Measurements from ENCODE around the gene HIVEP2.

HIVEP2 gene

DNA sequence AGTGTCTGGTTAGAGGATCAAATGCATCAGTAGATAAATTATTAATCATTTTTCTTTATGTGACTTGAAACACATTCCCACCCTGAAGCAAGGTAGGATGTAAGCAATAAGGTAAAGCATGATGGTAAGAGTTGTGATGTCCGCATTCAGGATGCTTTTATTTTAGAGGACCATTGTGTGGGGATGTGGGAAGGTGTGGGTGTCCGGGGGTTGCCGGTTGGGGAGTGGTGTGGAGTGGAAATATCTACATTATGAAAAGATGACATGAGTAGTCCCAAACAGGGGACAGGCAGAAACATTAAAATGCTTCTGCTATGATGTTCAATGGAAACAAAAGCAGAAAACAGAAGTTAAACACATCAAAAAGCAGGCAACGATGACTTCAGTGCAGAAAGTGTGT, 215.4 kb downstream of the HIVEP2 start:
- no peak for DNase-seq (ENCODE audit: low spot score)

DNA sequence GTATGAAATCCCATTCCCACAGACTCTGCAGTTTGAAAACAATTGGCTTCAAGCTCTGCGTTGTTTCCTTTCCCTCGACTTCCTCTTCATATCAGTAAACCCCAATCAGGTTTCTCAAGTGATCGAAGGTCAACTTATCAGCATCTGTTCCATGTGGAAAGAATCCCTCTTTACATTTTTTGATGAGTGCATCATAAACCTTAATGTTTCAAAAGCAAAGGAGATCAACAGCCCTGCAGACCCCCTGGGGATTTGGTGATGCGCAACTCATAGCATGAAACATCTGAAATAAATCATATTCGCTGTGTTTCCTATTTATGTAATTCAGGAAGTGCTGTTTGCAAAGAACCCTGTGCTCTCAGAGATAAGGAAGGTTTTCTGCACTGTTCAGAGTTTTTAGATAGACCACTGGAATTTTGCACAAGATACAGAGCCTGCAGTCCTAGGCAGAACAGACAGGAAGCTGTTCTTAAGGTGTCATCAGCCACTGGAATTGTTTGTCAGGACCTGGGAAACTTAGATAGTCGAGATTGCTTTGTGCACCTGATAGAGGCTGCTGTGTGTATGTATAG, 216.0 kb downstream of the HIVEP2 start:
- no peak for DNase-seq (ENCODE audit: low spot score)

DNA sequence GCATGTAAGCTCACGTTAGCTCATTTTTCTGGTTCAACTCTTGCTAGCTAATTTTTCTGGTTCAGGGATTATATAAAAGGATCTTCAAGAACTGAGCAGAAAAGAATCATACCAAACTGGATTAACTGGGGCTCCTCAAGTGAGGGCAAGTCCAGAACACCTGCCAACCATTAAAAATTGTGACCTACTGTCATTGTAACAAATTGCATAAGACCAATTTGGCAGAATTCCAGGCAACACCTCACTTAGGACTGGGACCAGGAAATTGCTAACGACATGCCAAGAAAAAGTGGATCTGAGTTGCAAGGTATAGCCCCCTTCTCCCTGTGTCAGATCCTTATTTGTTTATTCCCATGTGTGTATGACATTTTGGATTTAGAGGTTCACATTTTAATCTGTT, 216.6 kb downstream of the HIVEP2 start:
- DNase-seq (ENCODE audit: low spot score) = no peak

DNA sequence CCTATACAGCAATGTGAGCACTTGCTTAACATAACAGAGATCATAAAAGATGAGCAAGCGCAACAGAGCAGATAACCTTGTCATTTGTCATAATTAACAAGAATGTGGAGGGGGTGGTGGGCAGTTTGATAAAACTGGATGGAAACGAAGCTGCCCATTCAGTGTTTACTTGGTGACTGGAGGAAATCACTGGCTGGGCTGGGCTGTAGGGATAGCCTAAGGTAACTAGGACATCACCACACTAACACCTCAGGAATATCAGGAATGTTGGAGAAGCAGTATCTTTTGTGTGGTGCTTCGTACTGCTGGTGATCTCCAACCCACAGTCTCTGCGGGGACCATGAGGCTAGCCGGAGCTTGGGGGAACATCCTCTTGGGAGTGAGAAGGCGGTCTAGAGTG, 218.4 kb downstream of the HIVEP2 start:
- no peak for DNase-seq (ENCODE audit: low spot score)

DNA sequence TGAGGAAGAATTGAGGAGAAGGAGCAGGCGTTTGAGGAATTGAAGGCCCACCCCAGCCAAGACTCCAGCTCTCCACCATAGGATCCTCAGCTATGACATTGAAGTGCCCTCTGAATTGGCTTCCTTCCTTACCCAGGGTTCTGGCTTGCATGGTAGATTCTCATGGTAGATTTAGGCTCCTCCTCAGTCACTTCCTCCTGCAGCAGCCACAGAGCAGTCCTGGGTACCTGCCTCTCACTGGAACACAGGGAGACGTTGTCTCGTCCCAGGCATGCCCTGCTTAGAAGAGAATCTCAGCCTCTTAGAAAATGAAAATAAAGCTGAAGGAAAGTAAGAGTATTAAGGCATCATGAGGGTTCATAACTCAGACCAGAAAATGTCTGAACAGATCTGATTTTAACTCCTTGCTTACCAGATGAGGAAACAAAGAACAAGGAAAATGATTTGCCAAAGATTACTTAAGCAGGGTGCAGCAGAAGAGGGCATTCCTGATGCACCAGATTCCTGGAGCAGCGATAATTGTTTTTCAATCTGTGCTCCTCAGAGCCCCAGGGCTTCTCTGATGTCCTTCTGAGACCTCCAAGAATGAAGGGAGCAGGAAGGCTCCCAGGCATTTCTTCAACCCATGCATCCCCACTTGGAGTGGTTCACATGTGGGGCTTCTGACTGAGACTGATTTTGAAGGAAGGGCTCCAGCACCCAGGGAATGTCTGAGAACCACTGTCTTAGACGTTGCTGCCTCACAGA, 219.8 kb downstream of the HIVEP2 start:
- DNase-seq (ENCODE audit: low spot score) = no peak

DNA sequence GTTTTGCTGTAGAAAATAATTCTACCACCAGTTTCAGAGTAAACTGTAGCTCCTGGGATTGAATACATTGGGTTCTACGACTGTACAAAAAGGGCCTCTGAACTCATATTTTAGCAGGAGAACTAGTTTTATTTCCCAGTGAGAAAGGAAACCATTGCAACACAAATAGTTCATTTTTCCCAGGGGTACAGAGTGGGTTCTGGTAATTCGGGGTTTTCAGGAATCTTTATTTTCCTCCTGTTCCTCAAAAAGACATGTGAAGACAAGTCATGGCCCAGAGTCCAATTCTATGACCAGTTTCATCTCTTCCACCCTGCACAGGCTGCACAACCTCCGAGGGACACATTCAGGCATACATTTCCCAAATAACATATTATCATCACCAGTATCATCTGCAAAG, 222.1 kb downstream of the HIVEP2 start:
- no peak for DNase-seq (ENCODE audit: low spot score)

DNA sequence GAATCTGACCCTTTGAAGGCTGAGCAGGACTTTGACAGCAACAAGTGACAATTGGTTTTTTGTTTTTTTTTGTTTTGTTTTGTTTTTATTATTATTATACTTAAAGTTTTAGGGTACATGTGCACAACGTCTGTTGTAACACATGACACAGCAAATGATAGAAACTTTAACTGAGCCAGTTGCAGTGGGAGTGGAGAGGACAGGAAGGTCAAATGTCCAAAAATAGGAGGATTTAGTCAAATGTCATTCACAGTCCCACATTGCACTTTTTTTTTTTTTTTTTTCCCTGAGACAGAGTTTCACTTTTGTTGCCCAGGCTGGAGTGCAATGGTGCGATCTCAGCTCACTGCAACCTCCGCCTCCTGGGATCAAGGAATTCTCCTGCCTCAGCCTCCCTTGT, 223.0 kb downstream of the HIVEP2 start:
- no peak for DNase-seq (ENCODE audit: low spot score)

DNA sequence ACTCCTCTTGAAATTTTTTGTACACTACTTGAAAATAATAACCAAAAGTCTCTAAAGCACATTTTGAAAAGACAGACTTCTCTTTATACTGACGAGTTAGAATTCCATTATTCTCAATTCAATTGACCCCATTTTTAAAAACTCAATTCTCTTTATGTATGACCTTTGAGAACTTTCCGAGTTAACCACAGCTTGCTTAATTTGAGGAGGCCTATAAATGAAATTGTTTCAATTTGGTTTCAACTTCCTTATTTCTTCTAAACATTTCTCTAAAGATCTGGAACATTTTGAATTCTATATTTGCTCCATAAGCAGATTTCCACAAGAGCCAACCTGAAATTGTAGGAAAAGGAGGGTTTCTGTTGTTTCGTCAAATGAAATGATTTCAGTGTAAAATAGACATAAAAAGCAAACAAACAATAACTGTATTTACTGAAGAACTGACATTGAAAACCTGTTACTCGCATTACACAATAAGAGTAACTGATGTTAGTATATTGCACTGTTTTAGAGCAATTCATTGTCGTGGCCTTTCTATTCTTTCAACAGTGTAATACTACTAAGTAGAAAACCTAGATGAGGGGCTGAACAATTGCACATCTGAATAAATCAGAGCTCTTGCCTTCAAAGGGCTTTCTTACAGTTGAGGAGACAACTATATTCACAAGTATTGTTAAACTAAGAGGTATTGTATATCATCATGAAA, 223.6 kb downstream of the HIVEP2 start:
- no peak for DNase-seq (ENCODE audit: low spot score)

DNA sequence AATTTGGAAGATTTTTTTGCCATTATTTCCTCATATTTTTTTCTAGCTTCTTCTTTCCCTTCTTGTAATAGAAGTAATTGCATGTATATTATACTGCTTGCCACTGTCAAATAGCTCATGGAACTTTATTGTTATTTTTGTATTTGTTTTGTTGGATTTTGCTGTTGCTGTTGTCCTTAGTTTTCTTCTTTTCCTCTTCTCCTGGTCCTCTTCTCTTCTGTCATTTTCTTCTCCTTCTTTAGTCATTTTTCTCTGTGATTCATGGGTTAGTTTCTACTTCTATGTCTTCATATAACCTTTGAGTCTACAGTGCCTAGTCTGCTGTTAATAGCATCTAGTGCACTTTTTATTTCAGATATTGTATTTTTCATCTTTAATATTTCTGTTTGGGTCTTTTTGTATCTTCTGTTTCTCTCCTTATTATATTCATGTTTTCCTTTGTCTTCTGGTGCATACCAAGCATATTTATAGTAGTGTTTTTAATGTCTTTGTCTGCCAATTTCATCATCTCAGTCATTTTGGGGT, 226.2 kb downstream of the HIVEP2 start:
- no peak for DNase-seq (ENCODE audit: low spot score)

DNA sequence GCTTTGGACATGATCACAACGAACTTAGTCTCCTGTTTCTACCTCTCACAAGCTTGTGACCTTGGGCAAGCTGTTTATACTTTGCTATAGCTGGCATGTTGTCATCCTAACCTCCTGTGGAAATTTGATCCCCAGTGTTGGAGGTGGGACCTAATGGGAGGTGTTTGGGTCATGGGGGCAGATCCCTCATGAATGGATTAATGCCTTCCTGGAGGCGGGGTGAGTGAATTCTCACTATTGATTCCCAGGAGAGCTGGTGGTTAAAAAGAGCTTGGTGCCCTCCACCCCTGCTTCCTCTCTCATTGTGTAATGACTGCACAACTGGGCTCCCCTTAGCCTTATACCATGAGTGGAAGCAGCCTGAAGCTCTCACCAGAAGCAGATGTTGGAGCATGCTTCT, 228.9 kb downstream of the HIVEP2 start:
- DNase-seq (ENCODE audit: low spot score) = no peak

DNA sequence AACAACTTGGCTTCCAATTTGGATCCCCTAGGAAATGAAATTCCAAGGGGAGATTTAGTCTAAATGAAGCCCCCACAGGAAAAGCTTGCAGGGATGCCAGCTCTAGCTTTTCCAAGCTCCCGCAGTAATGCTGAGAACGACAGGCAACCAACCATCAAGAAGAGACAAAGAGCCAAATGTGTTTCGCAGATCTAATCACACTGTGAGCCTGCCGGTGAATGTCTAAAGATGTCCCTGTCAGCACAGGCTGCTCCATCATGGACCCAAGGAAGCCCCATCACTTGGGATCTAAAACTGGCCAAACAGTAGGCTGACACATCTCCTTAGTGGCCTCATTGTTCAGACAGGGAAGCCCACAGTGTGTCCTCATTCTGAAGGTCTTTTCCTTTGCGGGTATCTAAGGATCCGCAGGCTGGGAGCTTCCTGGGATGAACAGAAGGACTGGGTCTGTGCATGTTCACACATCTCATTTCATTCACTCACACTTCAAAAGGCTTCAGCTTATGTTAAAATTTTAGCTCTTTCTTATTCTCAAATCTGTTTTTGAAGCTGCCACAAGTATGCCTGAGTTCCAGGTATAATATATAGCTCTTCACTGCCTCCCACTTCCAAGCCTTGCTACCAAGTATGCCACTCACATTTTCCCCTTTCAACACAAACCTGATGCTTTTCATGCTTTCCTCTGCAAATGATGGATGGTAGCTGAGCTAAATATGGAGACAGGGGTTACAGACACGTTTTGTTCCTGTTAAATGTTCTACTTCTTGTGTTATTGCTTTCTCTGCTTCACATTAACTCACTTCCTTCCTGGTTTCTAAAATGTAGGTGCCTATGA, 229.8 kb downstream of the HIVEP2 start:
- no peak for DNase-seq (ENCODE audit: low spot score)

DNA sequence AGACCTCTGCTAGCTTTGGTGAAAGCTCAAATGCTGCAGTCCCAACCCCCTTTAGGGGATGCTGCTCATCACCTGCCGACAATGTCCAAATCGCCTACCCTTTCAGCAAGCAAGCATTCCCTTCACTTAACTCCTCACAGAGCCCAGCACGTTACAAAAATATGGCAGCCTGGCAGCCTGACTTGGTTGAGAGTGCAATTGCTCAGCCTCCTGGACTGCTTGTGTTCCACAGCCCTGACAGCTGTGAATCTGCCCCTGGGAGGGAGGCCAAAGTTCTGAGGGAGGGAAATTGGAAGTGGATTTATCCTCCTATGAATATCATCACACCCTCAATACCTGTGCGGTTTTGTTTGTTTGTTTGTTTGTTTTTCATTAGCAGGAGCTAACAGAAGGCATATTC, 231.0 kb downstream of the HIVEP2 start:
- DNase-seq (ENCODE audit: low spot score) = no peak

DNA sequence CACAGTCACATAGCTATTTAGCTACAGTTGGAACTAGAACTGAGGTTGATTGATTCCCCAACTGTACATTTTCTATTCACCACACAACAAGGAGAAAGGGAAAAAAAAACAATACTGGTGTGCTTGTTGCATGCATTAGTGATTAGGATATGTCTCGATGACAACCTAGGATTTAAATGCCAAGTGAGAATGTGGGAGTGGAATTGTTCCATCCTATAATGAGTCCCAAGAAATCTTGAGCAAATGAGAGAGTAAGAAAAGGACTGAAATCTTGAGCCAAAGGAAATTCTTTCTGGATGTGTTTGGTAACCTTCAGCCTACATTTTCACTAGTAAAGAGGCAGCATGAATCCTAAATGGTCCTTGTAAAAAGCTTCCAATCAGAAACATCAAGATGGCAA, 232.7 kb downstream of the HIVEP2 start:
- DNase-seq (ENCODE audit: low spot score) = no peak

DNA sequence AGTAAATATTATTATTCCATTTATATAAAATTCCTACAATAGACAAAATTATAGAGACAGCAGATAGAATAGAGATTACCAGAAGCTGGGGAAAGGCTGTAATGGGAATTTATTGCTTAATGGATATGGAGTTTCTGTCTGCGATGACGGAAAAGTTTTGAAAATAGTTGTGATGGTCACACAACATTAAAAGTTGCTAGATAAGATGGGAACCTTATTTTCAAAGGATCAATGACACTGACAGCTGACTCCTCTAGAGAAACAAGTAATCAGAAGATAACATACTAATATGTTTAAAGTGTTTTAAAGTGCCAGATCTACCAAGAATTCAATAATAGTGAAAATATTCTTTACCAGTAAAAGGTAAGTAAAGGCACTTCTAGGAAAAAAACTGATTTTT, 236.3 kb downstream of the HIVEP2 start:
- no peak for DNase-seq (ENCODE audit: low spot score)

DNA sequence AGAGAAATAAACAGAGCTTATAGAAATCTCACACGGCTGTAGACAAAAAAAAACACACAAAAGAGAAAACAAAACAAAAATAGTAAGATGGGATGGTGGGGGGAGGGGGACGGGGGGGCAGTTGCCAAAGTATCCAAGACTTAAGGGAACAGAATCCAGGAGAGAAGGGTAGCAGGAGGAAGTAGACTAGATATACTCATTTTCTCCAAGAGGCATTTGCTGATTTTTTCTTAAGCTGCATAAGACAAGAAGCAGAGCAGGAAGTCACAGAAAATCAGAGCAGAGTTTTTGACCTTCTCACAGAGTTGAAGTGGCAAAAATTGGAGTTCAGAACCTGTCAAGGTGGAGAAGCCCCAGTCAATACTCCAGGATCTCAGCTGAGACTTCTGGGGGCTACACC, 237.7 kb downstream of the HIVEP2 start:
- no peak for DNase-seq (ENCODE audit: low spot score)

DNA sequence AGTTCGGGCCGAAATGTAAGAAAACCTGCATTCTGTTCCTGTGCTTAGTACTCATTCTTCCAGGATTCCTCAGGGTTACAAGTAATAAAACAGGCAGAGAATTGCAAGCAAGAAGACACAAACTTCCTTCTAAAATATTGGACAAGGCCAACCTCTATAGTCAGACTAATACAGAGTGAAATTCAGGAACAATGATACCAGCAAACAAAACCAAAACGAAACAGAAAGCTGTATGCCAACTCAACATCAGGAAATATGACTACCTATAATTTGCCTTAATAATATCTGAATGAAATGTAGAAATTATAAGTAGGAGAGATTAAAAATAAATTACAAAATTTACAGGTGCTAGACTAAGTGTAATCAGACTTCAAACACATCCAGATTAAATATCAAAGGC, 238.8 kb downstream of the HIVEP2 start:
- no peak for DNase-seq (ENCODE audit: low spot score)

DNA sequence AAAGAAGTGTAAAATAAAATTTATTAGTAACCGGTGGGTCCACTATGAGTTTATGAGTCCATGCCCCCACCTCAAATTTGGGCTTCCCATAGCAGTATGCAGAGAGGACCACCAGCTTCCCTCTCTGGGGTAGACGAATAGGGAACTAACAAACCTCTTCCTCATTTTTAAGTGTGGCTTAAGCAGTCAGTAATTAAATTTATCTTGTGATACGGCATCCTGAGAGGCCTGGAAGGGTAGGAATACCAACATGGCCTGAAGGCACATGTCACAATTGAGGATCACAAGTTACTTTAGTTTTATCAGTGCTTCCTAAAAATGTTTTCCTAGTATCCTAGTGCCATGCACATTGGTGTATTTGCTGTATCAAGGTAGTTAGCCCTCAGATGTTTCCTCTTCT, 239.9 kb downstream of the HIVEP2 start:
- DNase-seq (ENCODE audit: low spot score) = no peak

DNA sequence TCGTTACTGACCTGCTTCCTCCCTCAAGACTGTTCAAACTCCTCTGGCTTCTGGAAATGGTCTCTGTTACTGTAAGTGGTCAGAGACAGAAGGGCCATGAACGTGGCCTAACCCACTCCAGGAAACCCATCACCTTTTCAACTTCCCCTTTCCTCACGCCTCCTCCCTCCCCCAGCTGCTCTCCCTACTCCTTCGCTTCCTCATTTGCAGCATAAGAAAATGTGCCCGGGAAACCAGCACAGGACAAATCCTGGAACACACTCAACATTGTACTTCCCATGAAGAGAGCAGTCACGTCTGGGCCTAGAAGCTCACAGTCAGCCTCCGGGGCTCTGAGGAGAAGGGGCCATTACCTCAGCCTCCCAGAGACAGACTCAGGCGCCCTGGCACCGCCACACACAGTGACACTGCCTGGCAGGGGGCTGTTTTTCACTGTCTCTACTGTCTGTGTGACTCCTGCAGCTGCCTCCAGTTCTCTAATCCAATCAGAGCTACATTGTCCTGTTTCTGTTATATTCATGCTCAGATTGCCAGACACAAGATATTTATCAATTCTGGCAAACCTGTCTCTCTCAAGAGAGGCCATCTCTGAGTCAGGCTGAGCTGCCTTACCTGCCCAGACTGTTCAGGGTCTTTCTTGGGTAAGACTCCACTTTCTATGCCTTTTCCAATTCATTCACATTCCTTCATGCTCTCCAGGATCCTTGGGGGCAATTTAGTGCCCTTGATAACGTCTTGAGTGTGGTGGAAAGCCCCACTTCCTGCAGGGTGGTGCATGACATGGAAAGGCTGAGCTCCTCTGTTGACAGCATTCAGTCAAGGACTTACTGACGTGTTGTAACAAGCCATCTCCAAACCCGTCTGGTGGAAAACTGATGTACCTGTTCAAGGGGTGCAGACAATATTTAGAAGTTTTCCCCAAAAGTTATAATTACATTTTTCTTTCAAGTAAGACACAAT, 242.2 kb downstream of the HIVEP2 start:
- no peak for DNase-seq (ENCODE audit: low spot score)
